ENCODE data around the gene TTLL6. TPM values are rescaled to one million over a fixed set of nuclear protein-coding genes. Genes with fewer than 3 reads are reported as not detected.

Gene TTLL6
- total RNA-seq, 1 experiment from 2014 or later: 2.4 TPM

GRCh38 chr17:48841395-48841831 is 24.4 kb upstream of the TTLL6 start:
- Histone ChIP-seq H2BK120ac (ENCODE audit: low read depth, low read length, poor library complexity, severe bottlenecking) (no peak overlapping the region), H3K4me1 (ENCODE audit: insufficient read depth, low read length) (no peaks in the 10 kb centered on the region), H3K14ac (ENCODE audit: insufficient read depth, low read length) (no peak overlapping the region), H3K79me2 (ENCODE audit: insufficient read depth, low read length) (no peaks in the 10 kb centered on the region), H2BK12ac (ENCODE audit: insufficient read length, low read depth, low read length) (no peak overlapping the region), H3T11ph (ENCODE audit: low read length) (no peak overlapping the region), H2BK5ac (ENCODE audit: insufficient read length, low read length) (no peak overlapping the region), H3K27me3 (ENCODE audit: insufficient read depth, low read length) (no peaks in the 10 kb centered on the region), H4K91ac (ENCODE audit: insufficient read length, low read depth, low read length) (no peak overlapping the region), H4K5ac (ENCODE audit: insufficient read length, low read depth, low read length) (no peak overlapping the region), H3K27ac (ENCODE audit: insufficient read length, low read depth, low read length) (no peak overlapping the region), H3K79me1 (ENCODE audit: insufficient read depth, low read depth, low read length, poor library complexity, severe bottlenecking) (no peaks in the 10 kb centered on the region), H3K18ac (ENCODE audit: insufficient read length, low read depth, low read length) (no peak overlapping the region), H3K4me2 (ENCODE audit: insufficient read depth, insufficient read length, low read length) (no peak overlapping the region), H3K4ac (ENCODE audit: low read depth, low read length) (no peak overlapping the region), H3K9me3 (ENCODE audit: control insufficient read depth, low read depth, low read length) (no peaks in the 10 kb centered on the region), H2AFZ (ENCODE audit: low read length) (no peak overlapping the region), H3K9ac (ENCODE audit: extremely low read depth, insufficient read length, low read length) (no peak overlapping the region), H4K8ac (replicated peaks; ENCODE audit: insufficient read length, low read depth, low read length) (no peak overlapping the region), H2AK5ac (ENCODE audit: insufficient read length, low read length) (no peak overlapping the region), H4K20me1 (ENCODE audit: control insufficient read depth, insufficient read depth, insufficient read length) (no peaks in the 10 kb centered on the region), H3K23ac (ENCODE audit: insufficient read length, low read depth, low read length) (no peak overlapping the region), H3K56ac (ENCODE audit: insufficient read length, low read depth, low read length) (no peak overlapping the region), H2BK20ac (ENCODE audit: low read depth, low read length, poor library complexity, severe bottlenecking) (no peak overlapping the region), H3K23me2 (ENCODE audit: insufficient read length, low read depth, low read length, poor library complexity, severe bottlenecking) (no peaks in the 10 kb centered on the region), H2BK15ac (ENCODE audit: low read depth, low read length) (no peak overlapping the region)
- no peak overlapping the region for H3K27ac Mint-ChIP-seq
- no peak for DNase-seq
- WGBS (ENCODE audit: extremely low coverage, insufficient read length, low lambda C conversion rate): no CpG with 5 or more reads among the region's 3 CpGs
- peaks cover 4 to 13% of the 10 kb centered on the region in 2 experiments for H3K4me1 Mint-ChIP-seq
- H3K4me3 Mint-ChIP-seq: no peak overlapping the region; a peak in 1 of 5 replicates
- peaks cover 0 to 6% (median 0%) of the 10 kb centered on the region in 3 experiments; a peak in 3 of 7 replicates for H3K36me3 Mint-ChIP-seq (ENCODE audit: insufficient read depth in 1 of 3, low read depth in 3 of 3)
- no peaks in the 10 kb centered on the region for H3K27me3 Mint-ChIP-seq (ENCODE audit: low read depth)
- no peak for TF ChIP-seq CTCF (conservative IDR thresholded peaks at IDR 0.05)
- H3K9me3 Mint-ChIP-seq: no peaks in the 10 kb centered on the region

Data from H9 (cell line).